Measurements from ENCODE around the gene RPGRIP1L.

RPGRIP1L gene

GRCh38 chr16:53732296-53732929, 28.8 kb upstream of the RPGRIP1L start:
- Histone ChIP-seq H3K4me3 (no peak overlapping the region), H3K27ac (no peak overlapping the region)
- DNase-seq (ENCODE audit: low spot score): no peak
- TF ChIP-seq, protein P1, sequence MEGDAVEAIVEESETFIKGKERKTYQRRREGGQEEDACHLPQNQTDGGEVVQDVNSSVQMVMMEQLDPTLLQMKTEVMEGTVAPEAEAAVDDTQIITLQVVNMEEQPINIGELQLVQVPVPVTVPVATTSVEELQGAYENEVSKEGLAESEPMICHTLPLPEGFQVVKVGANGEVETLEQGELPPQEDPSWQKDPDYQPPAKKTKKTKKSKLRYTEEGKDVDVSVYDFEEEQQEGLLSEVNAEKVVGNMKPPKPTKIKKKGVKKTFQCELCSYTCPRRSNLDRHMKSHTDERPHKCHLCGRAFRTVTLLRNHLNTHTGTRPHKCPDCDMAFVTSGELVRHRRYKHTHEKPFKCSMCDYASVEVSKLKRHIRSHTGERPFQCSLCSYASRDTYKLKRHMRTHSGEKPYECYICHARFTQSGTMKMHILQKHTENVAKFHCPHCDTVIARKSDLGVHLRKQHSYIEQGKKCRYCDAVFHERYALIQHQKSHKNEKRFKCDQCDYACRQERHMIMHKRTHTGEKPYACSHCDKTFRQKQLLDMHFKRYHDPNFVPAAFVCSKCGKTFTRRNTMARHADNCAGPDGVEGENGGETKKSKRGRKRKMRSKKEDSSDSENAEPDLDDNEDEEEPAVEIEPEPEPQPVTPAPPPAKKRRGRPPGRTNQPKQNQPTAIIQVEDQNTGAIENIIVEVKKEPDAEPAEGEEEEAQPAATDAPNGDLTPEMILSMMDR (IDR thresholded peaks at IDR 0.05): no peak

DNA sequence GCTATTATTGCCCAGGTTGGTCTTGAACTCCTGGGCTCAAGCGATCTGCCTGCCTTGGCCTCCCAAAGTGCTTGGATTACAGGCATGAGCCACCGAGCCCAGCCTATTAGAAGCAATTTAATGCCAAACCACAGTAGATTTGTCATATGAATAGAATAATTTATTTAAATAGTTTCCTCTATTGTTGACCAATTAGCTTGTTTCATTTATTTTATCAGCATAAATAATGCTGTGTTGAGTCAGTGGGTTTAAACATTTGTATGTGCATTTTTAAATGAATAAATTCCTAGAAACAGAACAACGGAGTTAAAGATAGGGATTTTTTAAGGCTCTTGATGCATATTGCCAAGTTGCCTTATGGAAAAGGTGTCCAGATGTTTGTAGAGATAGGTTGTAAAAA, 27.0 kb upstream of the RPGRIP1L start:
- H3K4me3 ChIP-seq: no peak overlapping the region
- no peak for DNase-seq (ENCODE audit: low spot score)
- TF ChIP-seq, protein P1 (IDR thresholded peaks at IDR 0.05): no peak
- no peak overlapping the region for H3K27ac ChIP-seq

GRCh38 chr16:53726625-53727024, 23.0 kb upstream of the RPGRIP1L start:
- Histone ChIP-seq H3K4me3 (no peak overlapping the region), H3K27ac (no peak overlapping the region)
- TF ChIP-seq, protein P1 (IDR thresholded peaks at IDR 0.05): no peak
- DNase-seq (ENCODE audit: low spot score): no peak

GRCh38 chr16:53721017-53721416, 17.4 kb upstream of the RPGRIP1L start:
- H3K4me3 ChIP-seq: no peak overlapping the region
- no peak overlapping the region for H3K27ac ChIP-seq
- DNase-seq (ENCODE audit: low spot score): no peak
- TF ChIP-seq, protein P1 (IDR thresholded peaks at IDR 0.05): no peak

- no peak overlapping the region for H3K27ac ChIP-seq
- TF ChIP-seq, protein P1 (IDR thresholded peaks at IDR 0.05): no peak
- DNase-seq (ENCODE audit: low spot score): no peak
- no peak overlapping the region for H3K4me3 ChIP-seq
Measured at GRCh38 chr16:53717577-53717976, 13.9 kb upstream of the RPGRIP1L start.

- TF ChIP-seq, protein P1 (IDR thresholded peaks at IDR 0.05): no peak
- no peak for DNase-seq (ENCODE audit: low spot score)
- H3K27ac ChIP-seq: no peak overlapping the region
- no peak overlapping the region for H3K4me3 ChIP-seq
Measured at GRCh38 chr16:53715023-53715384, 11.3 kb upstream of the RPGRIP1L start.

- peak overlapping the region in 1 of 2 donors; percentile 35 for H3K27ac ChIP-seq
- TF ChIP-seq, protein P1 (IDR thresholded peaks at IDR 0.05): no peak
- H3K4me3 ChIP-seq: no peak overlapping the region
- DNase-seq (ENCODE audit: low spot score): no peak
Measured at GRCh38 chr16:53714205-53715022, 10.8 kb upstream of the RPGRIP1L start.
